Neuronal stem cell (in vitro differentiated cells): ENCODE results near the gene CMIP.
A peak's percentile ranks its signal among the peaks of the same experiment; 100 is the strongest.

Experiments
- DNase-seq: peaks from one replicate; pipeline ENCODE4 v3.0.0-alpha.2; 2013; ENCODE audit warnings: low spot score
- H2AFZ ChIP-seq: one replicate; pipeline ENCODE4 v1.6.1; 2013; ENCODE audit warnings: mild to moderate bottlenecking, low read length, inconsistent platforms
- H2AK5ac ChIP-seq: 2 replicates; pipeline ENCODE4 v1.6.1; 2013; ENCODE audit warnings: low read depth, mild to moderate bottlenecking, inconsistent platforms, low read length, moderate library complexity, mixed read lengths
- H2BK120ac ChIP-seq: 2 replicates; pipeline ENCODE4 v1.6.1; 2013; ENCODE audit warnings: low read depth, mild to moderate bottlenecking, inconsistent platforms, low read length, moderate library complexity, mixed read lengths
- H2BK12ac ChIP-seq: one replicate; pipeline ENCODE4 v1.6.1; 2013; ENCODE audit warnings: low read length, inconsistent platforms
- H2BK15ac ChIP-seq: 2 replicates; pipeline ENCODE4 v1.6.1; 2013; ENCODE audit warnings: mild to moderate bottlenecking, low read length, inconsistent platforms, mixed read lengths
- H2BK5ac ChIP-seq: one replicate; pipeline ENCODE4 v1.6.1; 2013; ENCODE audit warnings: inconsistent platforms, mild to moderate bottlenecking, low read length, moderate library complexity
- H3K14ac ChIP-seq: one replicate; pipeline ENCODE4 v1.6.1; 2013; ENCODE audit warnings: low read length, inconsistent platforms
- H3K18ac ChIP-seq: 2 replicates; pipeline ENCODE4 v1.6.1; 2013; ENCODE audit warnings: low read length, inconsistent platforms
- H3K23ac ChIP-seq: 2 replicates; pipeline ENCODE4 v1.6.1; 2013; ENCODE audit warnings: low read depth, mild to moderate bottlenecking, mixed read lengths, low read length, inconsistent platforms; ENCODE audit not compliant: poor library complexity
- H3K27ac ChIP-seq: replicated peaks from 3 replicates; pipeline ENCODE4 v1.5.1; 2013; ENCODE audit warnings: low read length, inconsistent platforms
- H3K27me3 ChIP-seq, 3 experiments: 2 replicates each; pipeline ENCODE4 v1.6.1; 2013; ENCODE audit warnings: low read length in 3 of 3, mild to moderate bottlenecking in 2 of 3, inconsistent platforms in 1 of 3, low read depth in 1 of 3, mixed read lengths in 1 of 3, moderate library complexity in 1 of 3; ENCODE audit not compliant: control insufficient read depth in 3 of 3, insufficient read depth in 3 of 3
- H3K36me3 ChIP-seq, 2 donors: replicated peaks in 1 of 2; 2 replicates each; pipeline ENCODE4 v1.6.1; 2013; ENCODE audit warnings: low read length in 2 of 2; ENCODE audit not compliant: control insufficient read depth in 2 of 2, insufficient read depth in 2 of 2
- H3K4ac ChIP-seq: 2 replicates; pipeline ENCODE4 v1.6.1; 2013; ENCODE audit warnings: inconsistent platforms, mild to moderate bottlenecking, low read length, moderate library complexity
- H3K4me1 ChIP-seq, 2 donors: 1 replicate in 1 of 2; 2 replicates in 1 of 2; pipeline ENCODE4 v1.6.1; 2013; ENCODE audit warnings: low read length in 2 of 2, low read depth in 1 of 2; ENCODE audit not compliant: control insufficient read depth in 2 of 2, insufficient read depth in 1 of 2
- H3K4me2 ChIP-seq: one replicate; pipeline ENCODE4 v1.6.1; 2013; ENCODE audit warnings: mild to moderate bottlenecking, low read length, inconsistent platforms; ENCODE audit not compliant: insufficient read depth, poor library complexity, severe bottlenecking
- H3K4me3 ChIP-seq, 2 donors: 2 replicates each; pipeline ENCODE4 v1.5.1; 2013; ENCODE audit warnings: low read length in 2 of 2, mild to moderate bottlenecking in 2 of 2, inconsistent platforms in 1 of 2, moderate library complexity in 1 of 2
- H3K79me1 ChIP-seq: one replicate; pipeline ENCODE4 v1.6.1; 2013; ENCODE audit warnings: low read depth, mild to moderate bottlenecking, inconsistent platforms, low read length, moderate library complexity
- H3K9ac ChIP-seq: one replicate; pipeline ENCODE4 v1.6.1; 2013; ENCODE audit warnings: mild to moderate bottlenecking, low read depth, low read length, inconsistent platforms; ENCODE audit not compliant: poor library complexity
- H3K9me3 ChIP-seq, 2 donors: replicated peaks in 1 of 2; 2 replicates each; pipeline versions ENCODE3 to v1.6.1; 2013; ENCODE audit warnings: low read length in 2 of 2, mild to moderate bottlenecking in 2 of 2, inconsistent platforms in 1 of 2, low read depth in 1 of 2, mixed read lengths in 1 of 2, moderate library complexity in 1 of 2; ENCODE audit not compliant: control insufficient read depth in 2 of 2, insufficient read depth in 1 of 2
- H4K8ac ChIP-seq: one replicate; pipeline ENCODE4 v1.6.1; 2013; ENCODE audit warnings: low read depth, mild to moderate bottlenecking, inconsistent platforms, low read length, moderate library complexity
- H4K91ac ChIP-seq: one replicate; pipeline ENCODE4 v1.6.1; 2013; ENCODE audit warnings: low read length, low read depth, mild to moderate bottlenecking, inconsistent platforms; ENCODE audit not compliant: poor library complexity
- WGBS, 2 donors: extraction: QIAGEN DNeasy Blood & Tissue Kit; methylation state at CpG; one replicate each; pipeline ENCODE4 v1.1.7; 2013; ENCODE audit warnings: missing lambda C conversion rate in 2 of 2, mixed read lengths in 1 of 2; ENCODE audit not compliant: insufficient read length in 2 of 2, insufficient replicate concordance in 1 of 2; ENCODE audit errors: extremely low coverage in 2 of 2; 5-methylcytosine and 5-hydroxymethylcytosine counted together

CMIP gene

DNA sequence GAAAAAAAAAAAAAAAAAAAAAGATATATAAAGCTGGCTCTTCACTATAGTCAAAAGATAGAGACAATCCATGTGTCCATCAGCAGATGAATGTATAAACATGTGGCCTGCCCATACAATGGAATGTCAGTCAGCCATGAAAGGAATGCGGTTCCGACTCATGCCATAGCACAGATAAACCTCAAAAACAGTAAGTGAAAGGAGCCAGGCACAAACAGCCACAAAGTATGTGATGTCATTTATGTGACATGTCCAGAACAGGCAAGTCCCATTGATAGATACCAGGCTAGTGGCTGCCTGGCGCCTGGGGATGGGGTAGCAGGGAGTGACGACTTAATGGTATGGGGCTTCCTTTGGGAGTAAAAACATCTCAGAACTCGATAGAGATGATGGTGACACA, 155.7 kb downstream of the CMIP start:
- Histone ChIP-seq H3K4me2 (no peak overlapping the region), H3K79me1 (peaks cover 2% of the 10 kb centered on the region), H3K27ac (no peak overlapping the region), H3K9ac (no peak overlapping the region), H2BK5ac (no peak overlapping the region), H2BK15ac (no peak overlapping the region), H3K4me1 (peaks cover 11 to 12% of the 10 kb centered on the region in 2 donors), H4K91ac (no peak overlapping the region), H3K36me3 (no peaks in the 10 kb centered on the region), H3K4me3 (no peak overlapping the region), H4K8ac (no peak overlapping the region), H2BK120ac (no peak overlapping the region), H2BK12ac (no peak overlapping the region), H3K14ac (no peak overlapping the region), H3K23ac (no peak overlapping the region), H2AK5ac (no peak overlapping the region), H2AFZ (no peak overlapping the region), H3K18ac (no peak overlapping the region), H3K9me3 (no peaks in the 10 kb centered on the region), H3K4ac (no peak overlapping the region), H3K27me3 (no peaks in the 10 kb centered on the region)
- no CpG with 5 or more reads among the region's 5 CpGs for WGBS, 2 donors
- DNase-seq = peak; percentile 31

DNA sequence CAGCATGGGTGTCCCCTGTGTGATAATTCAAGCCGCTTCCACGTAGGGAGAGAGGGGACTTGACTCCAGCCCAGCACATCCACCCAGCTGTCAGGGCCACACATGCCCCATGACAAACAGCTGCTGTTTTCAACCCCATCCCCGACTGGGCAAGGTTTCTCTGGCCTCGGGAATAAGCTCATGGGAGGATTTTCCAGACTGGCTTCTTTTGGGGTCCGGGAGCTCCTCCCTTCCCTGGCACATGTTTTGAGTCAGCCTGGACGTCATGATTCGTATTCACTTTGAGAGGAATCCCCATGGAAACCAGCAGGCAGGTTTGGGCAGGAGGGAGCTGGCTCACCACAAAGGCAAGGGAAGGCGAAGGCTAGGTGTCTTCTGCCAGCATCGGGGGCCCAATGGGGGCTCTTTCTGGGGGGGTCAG, 156.4 kb downstream of the CMIP start:
- H3K9me3 ChIP-seq = no peaks in the 10 kb centered on the region
- no peak overlapping the region for H4K91ac ChIP-seq
- H3K27me3 ChIP-seq = no peaks in the 10 kb centered on the region
- H3K23ac ChIP-seq = no peak overlapping the region
- no peaks in the 10 kb centered on the region for H3K36me3 ChIP-seq
- peaks cover 11 to 12% of the 10 kb centered on the region in 2 donors for H3K4me1 ChIP-seq
- no peak overlapping the region for H2AFZ ChIP-seq
- peaks cover 2% of the 10 kb centered on the region for H3K79me1 ChIP-seq
- H3K4ac ChIP-seq = no peak overlapping the region
- no peak for DNase-seq
- no peak overlapping the region for H3K4me2 ChIP-seq
- H2BK5ac ChIP-seq = no peak overlapping the region
- H2BK15ac ChIP-seq = no peak overlapping the region
- no peak overlapping the region for H2AK5ac ChIP-seq
- H2BK120ac ChIP-seq = no peak overlapping the region
- H3K9ac ChIP-seq = no peak overlapping the region
- peak overlapping the region; percentile 59 for H3K14ac ChIP-seq
- H3K18ac ChIP-seq = peak overlapping the region; percentile 46
- no peak overlapping the region for H4K8ac ChIP-seq
- H2BK12ac ChIP-seq = no peak overlapping the region
- H3K4me3 ChIP-seq = no peak overlapping the region
- WGBS, 2 donors = no CpG with 5 or more reads among the region's 9 CpGs
- H3K27ac ChIP-seq = no peak overlapping the region

DNA sequence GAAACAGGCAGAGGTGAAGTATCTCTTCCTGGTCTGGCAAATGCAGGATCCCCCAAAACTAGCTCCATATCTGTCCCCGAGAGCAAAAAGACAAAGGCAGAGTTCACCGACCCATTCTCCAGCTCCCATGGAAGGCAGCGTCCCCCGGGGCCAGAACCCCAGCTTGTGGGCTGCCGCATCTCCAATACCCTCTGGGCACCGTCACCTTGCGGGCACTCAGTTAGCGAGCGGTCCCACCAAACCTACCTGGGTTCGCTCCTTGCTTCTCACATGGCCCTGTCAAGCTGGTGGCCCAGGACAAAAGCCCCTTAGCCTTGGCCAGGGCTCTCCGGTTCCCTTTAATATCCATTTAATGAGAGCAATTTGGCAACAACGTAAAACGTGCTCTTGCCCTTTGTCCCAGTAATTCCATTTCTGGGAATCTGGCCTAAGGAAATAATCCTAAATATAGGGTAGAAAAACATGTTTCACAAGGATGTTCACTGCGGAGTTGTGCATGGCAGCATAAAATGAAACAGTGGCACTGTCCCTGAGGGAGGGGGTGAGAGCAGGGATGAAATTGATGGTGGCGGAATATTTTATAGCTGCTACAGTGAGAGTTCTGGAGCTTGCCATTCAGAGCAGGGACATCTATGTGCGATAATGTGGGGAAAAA, 157.1 kb downstream of the CMIP start:
- Histone ChIP-seq H3K36me3 (no peaks in the 10 kb centered on the region), H3K4me3 (no peak overlapping the region), H3K9me3 (no peaks in the 10 kb centered on the region), H2BK5ac (no peak overlapping the region), H4K8ac (no peak overlapping the region), H3K18ac (peak overlapping the region; percentile 63), H3K4me2 (no peak overlapping the region), H3K4me1 (peaks cover 11 to 12% of the 10 kb centered on the region in 2 donors), H2BK15ac (no peak overlapping the region), H2BK12ac (no peak overlapping the region), H3K79me1 (peaks cover 2% of the 10 kb centered on the region), H2AK5ac (peak overlapping the region; percentile 26), H3K9ac (no peak overlapping the region), H3K4ac (no peak overlapping the region), H2BK120ac (no peak overlapping the region), H4K91ac (no peak overlapping the region), H3K27me3 (no peaks in the 10 kb centered on the region), H3K27ac (no peak overlapping the region), H2AFZ (no peak overlapping the region), H3K14ac (no peak overlapping the region), H3K23ac (peak overlapping the region; percentile 28)
- no CpG with 5 or more reads among the region's 16 CpGs for WGBS, 2 donors
- DNase-seq = no peak

DNA sequence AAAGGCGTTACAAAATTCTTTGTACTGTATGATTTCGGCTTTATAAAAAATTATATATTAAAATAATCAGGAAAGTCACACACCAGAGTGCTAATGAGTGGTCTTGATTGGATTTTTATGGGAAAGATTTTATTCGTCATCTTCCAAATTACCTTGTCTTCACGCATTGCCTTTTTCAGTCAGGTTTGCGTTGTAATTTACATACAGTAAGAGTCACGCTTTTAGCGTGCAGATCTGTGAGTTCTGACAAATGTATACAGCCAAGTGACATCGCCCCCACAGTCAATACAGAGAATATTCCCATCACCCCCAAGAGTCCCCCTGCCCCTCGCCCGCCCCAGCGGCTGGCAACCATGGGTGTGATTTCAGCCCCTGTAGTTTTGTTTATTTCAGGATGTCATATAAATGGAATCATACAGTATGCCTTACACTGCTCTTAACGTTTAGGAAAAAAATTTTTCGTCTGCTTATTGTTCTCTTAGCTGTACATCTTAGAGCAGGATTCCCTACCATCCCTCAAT, 157.7 kb downstream of the CMIP start:
- H3K9ac ChIP-seq = no peak overlapping the region
- H3K23ac ChIP-seq = no peak overlapping the region
- peaks cover 0 to 1% of the 10 kb centered on the region in 2 donors for H3K36me3 ChIP-seq
- H4K91ac ChIP-seq = no peak overlapping the region
- H2AFZ ChIP-seq = no peak overlapping the region
- no peak overlapping the region for H3K4ac ChIP-seq
- no peak for DNase-seq
- H3K9me3 ChIP-seq = no peaks in the 10 kb centered on the region
- no CpG with 5 or more reads among the region's 13 CpGs for WGBS, 2 donors
- peaks cover 11 to 12% of the 10 kb centered on the region in 2 donors for H3K4me1 ChIP-seq
- no peak overlapping the region for H2BK15ac ChIP-seq
- no peaks in the 10 kb centered on the region for H3K27me3 ChIP-seq
- H2BK12ac ChIP-seq = no peak overlapping the region
- H4K8ac ChIP-seq = no peak overlapping the region
- H3K4me2 ChIP-seq = no peak overlapping the region
- H3K4me3 ChIP-seq = no peak overlapping the region
- no peak overlapping the region for H2BK120ac ChIP-seq
- H2AK5ac ChIP-seq = no peak overlapping the region
- H3K27ac ChIP-seq = no peak overlapping the region
- H3K14ac ChIP-seq = no peak overlapping the region
- peaks cover 2% of the 10 kb centered on the region for H3K79me1 ChIP-seq
- no peak overlapping the region for H3K18ac ChIP-seq
- H2BK5ac ChIP-seq = no peak overlapping the region
